Choroid plexus epithelial cell (primary cell): ENCODE results near the gene UGDH.
"Not testable (repeated sequence)": the region's sequence is repeated elsewhere in the genome, so short reads cannot be mapped to it uniquely, and the experiment has no call there.

Experiments
- DNase-seq: peaks from one replicate; pipeline ENCODE4 v3.0.0-alpha.2; 2010; ENCODE audit warnings: low read depth
- H3K4me3 ChIP-seq: 2 replicates; pipeline ENCODE4 v1.5.1; 2011; ENCODE audit warnings: low read depth, mild to moderate bottlenecking, control low read depth, low read length, moderate library complexity
- CTCF ChIP-seq: conservative IDR thresholded peaks from 2 replicates; pipeline ENCODE4 v1.5.1; 2011; ENCODE audit warnings: low read depth, mild to moderate bottlenecking, control low read depth, inconsistent platforms, low read length, moderate library complexity

Gene UGDH

GRCh38 chr4:39505581-39505980 is 21.7 kb downstream of the UGDH start:
- no peak for TF ChIP-seq CTCF
- DNase-seq, result no peak
- H3K4me3 ChIP-seq, result no peak overlapping the region

GRCh38 chr4:39504538-39504937 is 22.7 kb downstream of the UGDH start:
- no peak overlapping the region for H3K4me3 ChIP-seq
- DNase-seq, result no peak
- no peak for TF ChIP-seq CTCF

GRCh38 chr4:39502664-39503035 is 24.6 kb downstream of the UGDH start:
- not testable (repeated sequence) for DNase-seq, H3K4me3 ChIP-seq

GRCh38 chr4:39502019-39502663 is 25.1 kb downstream of the UGDH start:
- TF ChIP-seq CTCF, result no peak
- no peak overlapping the region for H3K4me3 ChIP-seq
- peak; percentile 78 for DNase-seq

- H3K4me3 ChIP-seq, result no peak overlapping the region
- no peak for TF ChIP-seq CTCF
- DNase-seq, result no peak
These were observed 28.6 kb downstream of the UGDH start for GRCh38 chr4:39498727-39499020.

- TF ChIP-seq CTCF, result no peak
- peak; percentile 17 for DNase-seq
These were observed 29.1 kb downstream of the UGDH start for GRCh38 chr4:39497909-39498726.

GRCh38 chr4:39495446-39496213 is 31.6 kb downstream of the UGDH start:
- no peak for DNase-seq
- no peak for TF ChIP-seq CTCF
- no peak overlapping the region for H3K4me3 ChIP-seq

More at GRCh38 chr4:39497909-39498726, 29.1 kb downstream of the UGDH start:
- H3K4me3 ChIP-seq, result no peak overlapping the region
